Endometrial microvascular endothelial cells (primary cell): ENCODE data around the gene DPM1. TPM values are rescaled to one million over a fixed set of nuclear protein-coding genes. Genes with fewer than 3 reads are reported as not detected.

Experiments used
- in situ Hi-C: cut with HindIII; loops from 2 replicates; pipeline ENCODE4 v1.10.0; 2017; ENCODE audit warnings: low sequenced_read_pairs, low pct_unique_long_range_greater_than_20kb; ENCODE audit errors: inconsistent ontology term
- total RNA-seq: library from RNA; depleted of rRNA; stranded (reverse); fragments of >200 nt; gene quantifications from one replicate; pipeline ENCODE4 v1.2.3, GENCODE V29; 2015; ENCODE audit errors: inconsistent ontology term

The DPM1 gene
- 77.8 TPM for total RNA-seq

GRCh38 chr20:50957798-50958614 is at the start of gene DPM1:
Gene DPM1, minus strand, starts transcription at chr20:50958532. Its CDS starts 9 bp downstream, at chr20:50958523.
- in situ Hi-C loops, result no loop called here

- in situ Hi-C loops, result no loop called here
Measured at GRCh38 chr20:51005214-51005613, 46.9 kb upstream of the DPM1 start.

- in situ Hi-C loops, result no loop called here
Measured at GRCh38 chr20:51004781-51005180, 46.4 kb upstream of the DPM1 start.

GRCh38 chr20:51004305-51004727 is 46.0 kb upstream of the DPM1 start:
- in situ Hi-C loops, result no loop called here

GRCh38 chr20:51003753-51004152 is 45.4 kb upstream of the DPM1 start:
- in situ Hi-C loops, result no loop called here

GRCh38 chr20:51002633-51003032 is 44.3 kb upstream of the DPM1 start:
- in situ Hi-C loops, result no loop called here

GRCh38 chr20:51001430-51002265 is 43.3 kb upstream of the DPM1 start:
- in situ Hi-C loops, result no loop called here

GRCh38 chr20:50999355-50999754 is 41.0 kb upstream of the DPM1 start:
- in situ Hi-C loops, result no loop called here

- in situ Hi-C loops, result no loop called here
Measured at GRCh38 chr20:50996901-50997865, 38.9 kb upstream of the DPM1 start.

GRCh38 chr20:50995506-50995905 is 37.2 kb upstream of the DPM1 start:
- in situ Hi-C loops, result no loop called here

GRCh38 chr20:50993876-50994275 is 35.5 kb upstream of the DPM1 start:
- in situ Hi-C loops, result no loop called here

- in situ Hi-C loops, result no loop called here
Measured at GRCh38 chr20:50992733-50993457, 34.6 kb upstream of the DPM1 start.

- in situ Hi-C loops, result no loop called here
Measured at GRCh38 chr20:50992336-50992732, 34.0 kb upstream of the DPM1 start.

GRCh38 chr20:50991076-50991475 is 32.7 kb upstream of the DPM1 start:
- in situ Hi-C loops, result no loop called here

- in situ Hi-C loops, result no loop called here
Measured at GRCh38 chr20:50987493-50988210, 29.3 kb upstream of the DPM1 start.

- in situ Hi-C loops, result no loop called here
Measured at GRCh38 chr20:50983321-50983720, 25.0 kb upstream of the DPM1 start.

GRCh38 chr20:50982363-50982762 is 24.0 kb upstream of the DPM1 start:
- in situ Hi-C loops, result no loop called here

- in situ Hi-C loops, result no loop called here
Measured at GRCh38 chr20:50981714-50982048, 23.3 kb upstream of the DPM1 start.
